Skeletal muscle satellite cell (primary cell): ENCODE data around the gene PANX2.

ENCODE experiments used
- H3K27me3 ChIP-seq: 2 replicates; pipeline ENCODE4 v1.7.0; 2013; ENCODE audit warnings: low read length; ENCODE audit not compliant: control insufficient read depth, insufficient read depth
- H3K36me3 ChIP-seq: 2 replicates; pipeline ENCODE4 v1.7.0; 2013; ENCODE audit warnings: mild to moderate bottlenecking, control low read depth, low read length; ENCODE audit not compliant: insufficient read depth
- H3K4me1 ChIP-seq: 2 replicates; pipeline ENCODE4 v1.7.0; 2013; ENCODE audit warnings: low read length; ENCODE audit not compliant: control insufficient read depth, insufficient read depth
- H3K4me2 ChIP-seq: 2 replicates; pipeline ENCODE4 v1.7.0; 2013; ENCODE audit warnings: mild to moderate bottlenecking, low read length
- H3K4me3 ChIP-seq: 2 replicates; pipeline ENCODE4 v1.7.0; 2013; ENCODE audit warnings: low read length
- H3K9ac ChIP-seq: 2 replicates; pipeline ENCODE4 v1.7.0; 2013; ENCODE audit warnings: mild to moderate bottlenecking, low read depth, low read length, moderate library complexity
- H3K9me3 ChIP-seq: replicated peaks from 2 replicates; pipeline ENCODE4 v1.7.0; 2013; ENCODE audit warnings: mild to moderate bottlenecking, control low read depth, low read length

Gene PANX2

DNA sequence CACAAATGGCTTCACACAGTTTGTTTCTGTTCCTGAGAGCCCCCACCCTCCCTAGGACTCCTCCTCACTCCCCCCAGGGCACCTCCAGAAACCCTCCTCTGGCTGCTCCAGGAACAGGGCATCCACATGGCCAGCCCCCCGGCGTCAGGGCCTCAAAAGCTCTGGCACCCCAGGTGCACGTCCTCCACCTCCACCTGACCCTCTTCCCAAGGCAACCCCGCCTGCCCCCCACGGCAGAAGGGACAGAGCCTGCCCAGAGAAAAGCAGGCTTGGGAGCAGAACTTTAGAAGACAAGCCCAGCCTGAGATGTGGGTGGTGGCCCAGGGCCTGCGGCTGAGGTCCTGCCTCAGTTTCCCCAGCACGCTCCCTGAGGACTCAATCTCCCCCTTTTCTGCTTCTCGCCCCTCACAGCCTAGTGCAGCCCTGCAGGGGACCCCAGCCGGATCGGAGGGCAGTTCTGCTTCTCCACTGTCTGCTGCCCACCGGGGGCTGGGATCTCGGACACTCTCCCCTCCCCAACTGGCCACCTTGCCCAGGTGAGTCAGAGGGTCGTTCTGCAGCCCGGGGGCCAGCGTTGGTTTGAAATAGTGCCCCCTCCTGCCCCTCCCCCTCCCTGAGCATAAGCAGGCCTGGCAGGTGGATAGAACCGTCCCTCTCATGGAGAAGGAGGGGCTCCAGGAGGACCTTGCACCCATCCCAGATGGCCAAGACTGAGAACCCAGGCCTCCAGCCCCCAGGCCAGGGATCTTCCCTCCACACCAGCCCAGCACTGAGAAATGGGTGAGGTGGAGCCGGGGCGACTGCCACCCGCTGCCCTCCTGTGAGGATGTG is 12.8 kb downstream of the PANX2 start:
- H3K4me1 ChIP-seq: peaks cover 24% of the 10 kb centered on the region
- H3K36me3 ChIP-seq: no peaks in the 10 kb centered on the region
- no peaks in the 10 kb centered on the region for H3K27me3 ChIP-seq
- H3K9me3 ChIP-seq: no peaks in the 10 kb centered on the region
- peak overlapping the region; percentile 13 for H3K9ac ChIP-seq
- H3K4me2 ChIP-seq: no peak overlapping the region
- no peak overlapping the region for H3K4me3 ChIP-seq

DNA sequence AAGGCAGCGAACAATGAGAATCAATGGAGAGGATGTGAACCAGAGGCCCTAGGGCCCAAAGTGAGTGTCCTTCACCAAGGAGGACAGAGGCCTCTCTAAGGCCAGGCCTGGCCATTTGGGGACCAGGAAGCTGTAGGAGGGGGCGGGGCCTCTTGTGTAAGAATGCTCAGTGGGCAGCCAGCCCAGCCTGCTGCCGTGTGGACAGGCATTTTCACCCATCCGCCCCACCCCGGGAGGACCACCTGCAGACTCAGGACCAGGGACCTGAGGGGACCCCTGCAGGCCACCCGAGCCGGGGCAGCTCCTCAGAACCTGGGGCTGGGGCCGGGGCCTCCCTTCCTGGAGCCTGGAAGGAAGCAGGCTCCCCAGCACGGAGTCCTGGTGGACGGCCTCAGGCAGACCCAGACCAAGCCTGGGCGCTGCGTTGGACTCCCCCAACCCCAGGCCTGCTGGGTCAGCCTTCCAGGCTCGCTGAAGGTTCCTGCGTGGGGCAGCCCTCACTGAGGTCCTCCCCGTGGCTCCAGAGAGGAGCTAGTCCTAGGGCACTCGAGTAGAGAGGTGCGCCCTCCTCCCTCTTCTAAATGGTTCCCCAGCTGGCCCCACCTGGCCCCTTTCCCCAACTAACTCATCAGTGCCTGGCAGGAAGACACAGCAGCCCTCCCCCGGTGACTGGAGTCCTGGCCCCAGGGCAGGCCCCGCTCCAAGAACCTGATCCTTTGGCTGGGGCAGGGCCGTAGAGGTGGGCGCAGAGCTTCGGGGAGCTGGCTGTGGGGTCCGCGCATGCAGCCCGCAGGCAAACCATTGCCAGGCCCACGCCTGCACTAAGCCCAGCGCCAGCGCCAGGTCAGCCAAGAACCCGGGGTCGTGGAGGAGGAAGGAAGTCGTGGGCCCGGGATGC is 13.7 kb downstream of the PANX2 start:
- Histone ChIP-seq H3K27me3 (no peaks in the 10 kb centered on the region), H3K9me3 (no peaks in the 10 kb centered on the region), H3K4me1 (peaks cover 24% of the 10 kb centered on the region), H3K4me3 (no peak overlapping the region), H3K36me3 (peaks cover 3% of the 10 kb centered on the region), H3K9ac (peak overlapping the region; percentile 13), H3K4me2 (peak overlapping the region; percentile 29)

GRCh38 chr22:50184902-50185374 is 14.4 kb downstream of the PANX2 start:
- Histone ChIP-seq H3K36me3 (peaks cover 3% of the 10 kb centered on the region), H3K4me3 (peak overlapping the region; percentile 67), H3K4me2 (peak overlapping the region; percentile 84), H3K4me1 (peaks cover 31% of the 10 kb centered on the region), H3K9ac (peak overlapping the region; percentile 74), H3K27me3 (no peaks in the 10 kb centered on the region), H3K9me3 (no peaks in the 10 kb centered on the region)

GRCh38 chr22:50185375-50186087 is 15.0 kb downstream of the PANX2 start, which contains the start of gene TRABD:
Gene TRABD (plus strand): TSS chr22:50185913. CDS start chr22:50193061, 7,148 bp downstream.
- Histone ChIP-seq H3K9me3 (no peaks in the 10 kb centered on the region), H3K4me2 (peak within 1 kb of the TSS; percentile 92), H3K4me1 (peaks cover 37% of the 10 kb centered on the region), H3K27me3 (no peaks in the 10 kb centered on the region), H3K36me3 (peaks cover 3% of the 10 kb centered on the region), H3K9ac (peak within 1 kb of the TSS; percentile 85), H3K4me3 (peak within 1 kb of the TSS; percentile 81)

GRCh38 chr22:50186181-50186714 is 15.7 kb downstream of the PANX2 start:
- Histone ChIP-seq H3K4me2 (peak overlapping the region; percentile 92), H3K27me3 (no peaks in the 10 kb centered on the region), H3K4me3 (peak overlapping the region; percentile 81), H3K9ac (peak overlapping the region; percentile 85), H3K9me3 (no peaks in the 10 kb centered on the region), H3K4me1 (peaks cover 41% of the 10 kb centered on the region), H3K36me3 (peaks cover 3% of the 10 kb centered on the region)

- peaks cover 41% of the 10 kb centered on the region for H3K4me1 ChIP-seq
These were observed 16.4 kb downstream of the PANX2 start for GRCh38 chr22:50186761-50187523.

GRCh38 chr22:50188356-50188755 is 17.8 kb downstream of the PANX2 start:
- H3K36me3 ChIP-seq: peaks cover 3% of the 10 kb centered on the region
- H3K9me3 ChIP-seq: no peaks in the 10 kb centered on the region
- H3K4me1 ChIP-seq: peaks cover 41% of the 10 kb centered on the region
- no peaks in the 10 kb centered on the region for H3K27me3 ChIP-seq
- no peak overlapping the region for H3K4me3 ChIP-seq
- no peak overlapping the region for H3K9ac ChIP-seq
- H3K4me2 ChIP-seq: no peak overlapping the region

More at GRCh38 chr22:50186761-50187523, 16.4 kb downstream of the PANX2 start:
- peaks cover 3% of the 10 kb centered on the region for H3K36me3 ChIP-seq
- H3K9ac ChIP-seq: peak overlapping the region; percentile 85
- peak overlapping the region; percentile 81 for H3K4me3 ChIP-seq
- H3K9me3 ChIP-seq: no peaks in the 10 kb centered on the region
- peak overlapping the region; percentile 92 for H3K4me2 ChIP-seq
- no peaks in the 10 kb centered on the region for H3K27me3 ChIP-seq

DNA sequence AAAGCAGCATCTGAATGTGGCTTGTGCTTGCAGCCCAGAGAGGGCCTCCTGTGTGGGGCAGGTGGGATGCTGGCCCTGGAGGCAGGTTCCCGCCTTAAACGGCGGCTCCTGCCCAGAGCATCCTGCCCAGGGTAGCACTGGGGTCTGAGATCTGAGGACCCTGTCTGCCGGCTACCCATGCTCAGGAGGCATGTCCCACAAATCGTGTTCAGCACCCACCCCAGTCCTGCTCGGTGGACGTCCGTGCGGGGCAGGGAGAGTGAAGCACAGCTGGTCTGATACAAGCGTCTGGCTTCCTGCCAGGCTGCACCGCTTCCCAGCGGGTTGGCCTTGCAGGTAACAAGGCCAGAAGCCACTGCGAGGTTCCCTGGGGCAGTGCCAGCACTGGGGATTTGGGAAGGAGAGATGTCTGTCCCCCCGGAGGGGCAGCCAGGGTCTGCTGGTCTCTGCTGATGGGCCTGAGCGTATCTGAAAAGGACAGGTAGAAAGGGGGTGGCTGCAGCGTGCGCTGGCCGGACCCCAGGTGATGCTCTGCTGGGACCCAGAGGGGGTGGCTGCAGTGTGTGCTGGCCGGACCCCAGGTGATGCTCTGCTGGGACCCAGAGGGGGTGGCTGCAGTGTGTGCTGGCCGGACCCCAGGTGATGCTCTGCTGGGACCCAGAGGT is 18.8 kb downstream of the PANX2 start:
- H3K9ac ChIP-seq: no peak overlapping the region
- no peak overlapping the region for H3K4me2 ChIP-seq
- no peaks in the 10 kb centered on the region for H3K27me3 ChIP-seq
- peaks cover 11% of the 10 kb centered on the region for H3K36me3 ChIP-seq
- no peak overlapping the region for H3K4me3 ChIP-seq
- peaks cover 34% of the 10 kb centered on the region for H3K4me1 ChIP-seq
- no peaks in the 10 kb centered on the region for H3K9me3 ChIP-seq

GRCh38 chr22:50189849-50190181 is 19.3 kb downstream of the PANX2 start:
- Histone ChIP-seq H3K27me3 (no peaks in the 10 kb centered on the region), H3K9ac (no peak overlapping the region), H3K4me2 (peak overlapping the region; percentile 78), H3K4me3 (no peak overlapping the region), H3K4me1 (peaks cover 30% of the 10 kb centered on the region), H3K9me3 (no peaks in the 10 kb centered on the region), H3K36me3 (peaks cover 16% of the 10 kb centered on the region)
